Liver (tissue), 9 donors: ENCODE measurements around the gene PLB1. TPM values are rescaled to one million over a fixed set of nuclear protein-coding genes. Genes with fewer than 3 reads are reported as not detected.

Experiments used
- DNase-seq: peaks from one replicate; pipeline ENCODE4 v3.0.0-alpha.2; 2017; ENCODE audit warnings: low spot score
- H3K27ac ChIP-seq, 2 donors: one replicate each; pipeline ENCODE4 v1.7.0; 2013; ENCODE audit warnings: inconsistent platforms in 2 of 2, low read length in 2 of 2, control low read depth in 1 of 2, low read depth in 1 of 2, mild to moderate bottlenecking in 1 of 2
- H3K27me3 ChIP-seq, 4 donors: one replicate each; pipeline versions ENCODE4 v1.6.1 to v1.7.0; 2013; ENCODE audit warnings: low read length in 3 of 4, inconsistent platforms in 1 of 4, mild to moderate bottlenecking in 1 of 4, moderate library complexity in 1 of 4; ENCODE audit not compliant: control insufficient read depth in 4 of 4, insufficient read depth in 4 of 4
- H3K36me3 ChIP-seq, 4 donors: one replicate each; pipeline versions ENCODE4 v1.6.1 to v1.7.0; 2013; ENCODE audit warnings: low read length in 3 of 4, mild to moderate bottlenecking in 3 of 4, low read depth in 1 of 4, moderate library complexity in 1 of 4; ENCODE audit not compliant: control insufficient read depth in 4 of 4, insufficient read depth in 3 of 4
- H3K4me1 ChIP-seq, 4 donors: one replicate each; pipeline versions ENCODE4 v1.6.1 to v1.7.0; 2013; ENCODE audit warnings: low read length in 3 of 4, mild to moderate bottlenecking in 3 of 4, moderate library complexity in 1 of 4; ENCODE audit not compliant: control insufficient read depth in 4 of 4, insufficient read depth in 4 of 4
- H3K4me3 ChIP-seq, 3 donors: one replicate each; pipeline versions ENCODE4 v1.6.1 to v1.7.0; 2013; ENCODE audit warnings: low read length in 3 of 3, control low read depth in 1 of 3, low read depth in 1 of 3, mild to moderate bottlenecking in 1 of 3
- H3K9ac ChIP-seq, 2 donors: one replicate each; pipeline ENCODE4 v1.7.0; 2013; ENCODE audit warnings: low read length in 2 of 2, mild to moderate bottlenecking in 2 of 2, moderate library complexity in 2 of 2, control low read depth in 1 of 2, low read depth in 1 of 2
- H3K9me3 ChIP-seq, 4 donors: one replicate each; pipeline versions ENCODE4 v1.6.1 to v1.7.0; 2013; ENCODE audit warnings: low read length in 3 of 4; ENCODE audit not compliant: control insufficient read depth in 4 of 4
- EGR1 ChIP-seq, 2 donors: IDR thresholded peaks; 2 replicates each; pipeline ENCODE4 v1.6.1; 2016 to 2018; ENCODE audit warnings: antibody characterized with exemption in 2 of 2, low read depth in 2 of 2
- FOXA1 ChIP-seq: IDR thresholded peaks from 2 replicates; pipeline ENCODE4 v1.6.1; 2016; ENCODE audit warnings: antibody characterized with exemption
- GABPA ChIP-seq, 2 donors: IDR thresholded peaks in 1 of 2; conservative IDR thresholded peaks in 1 of 2; 2 replicates each; pipeline ENCODE4 v1.6.1; 2016; ENCODE audit warnings: antibody characterized with exemption in 2 of 2, mild to moderate bottlenecking in 1 of 2, moderate library complexity in 1 of 2
- HNF4A ChIP-seq, 2 donors: conservative IDR thresholded peaks; 2 replicates each; pipeline ENCODE4 v1.6.1; 2016; ENCODE audit warnings: antibody characterized with exemption in 2 of 2, mild to moderate bottlenecking in 2 of 2
- HNF4G ChIP-seq: IDR thresholded peaks from 2 replicates; pipeline ENCODE4 v1.6.1; 2016; ENCODE audit warnings: antibody characterized with exemption
- JUND ChIP-seq, 2 donors: IDR thresholded peaks; 2 replicates each; pipeline ENCODE4 v1.6.1; 2016; ENCODE audit warnings: antibody characterized with exemption in 2 of 2
- NR2F2 ChIP-seq: IDR thresholded peaks from 2 replicates; pipeline ENCODE4 v1.6.1; 2016; ENCODE audit warnings: antibody characterized with exemption
- RAD21 ChIP-seq, 2 donors: IDR thresholded peaks; 2 replicates each; pipeline ENCODE4 v1.6.1; 2016; ENCODE audit warnings: antibody characterized with exemption in 2 of 2, mild to moderate bottlenecking in 2 of 2
- RXRA ChIP-seq, 2 donors: IDR thresholded peaks; 2 replicates each; pipeline ENCODE4 v1.6.1; 2017 to 2018; ENCODE audit warnings: antibody characterized with exemption in 2 of 2, mild to moderate bottlenecking in 1 of 2
- TAF1 ChIP-seq: conservative IDR thresholded peaks from 2 replicates; pipeline ENCODE4 v1.6.1; 2016; ENCODE audit warnings: antibody characterized with exemption, mild to moderate bottlenecking
- WGBS: extraction: QIAGEN DNeasy Blood & Tissue Kit; methylation state at CpG from one replicate; pipeline ENCODE4 v1.1.7; 2013; 5-methylcytosine and 5-hydroxymethylcytosine counted together
- polyA plus RNA-seq, 2 donors: library from polyadenylated mRNA; stranded (reverse) in 1 of 2; unstranded in 1 of 2; fragments of 200-250 nt in 1 of 2; fragments of >200 nt in 1 of 2; fragmentation: Nextera tagmentation in 1 of 2; extraction: Ambion mirVana in 1 of 2; gene quantifications; one replicate each; pipeline versions ENCODE4 v1.2.1 to v1.2.3, GENCODE V29; 2013 to 2015
- total RNA-seq, 2 donors: library from RNA; depleted of rRNA; stranded (reverse); fragments of >200 nt; gene quantifications; one replicate each; pipeline ENCODE4 v1.2.3, GENCODE V29; 2014
- TF ChIP-seq, protein P1 (sequence below): fragments of 150-350 bp; IDR thresholded peaks from 2 replicates; pipeline ENCODE4 v1.5.1; 2017; ENCODE audit warnings: improper control_type of control experiment, low read depth, low read length; ENCODE audit not compliant: missing input control
- TF ChIP-seq, protein P2 (sequence below): IDR thresholded peaks from 2 replicates; pipeline ENCODE4 v1.6.1; 2016; ENCODE audit warnings: antibody characterized with exemption
- TF ChIP-seq, protein P3 (sequence below): IDR thresholded peaks from 2 replicates; pipeline ENCODE4 v1.6.1; 2016; ENCODE audit warnings: antibody characterized with exemption
- donor health status: healthy.
- donor health status: healthy.
- donor health status: healthy.
- donor health status: healthy.
- donor health status: healthy.

PLB1 gene
- total and polyA plus RNA-seq, 4 donors, result 0.58 to 4.5 (median 1.6) TPM

DNA sequence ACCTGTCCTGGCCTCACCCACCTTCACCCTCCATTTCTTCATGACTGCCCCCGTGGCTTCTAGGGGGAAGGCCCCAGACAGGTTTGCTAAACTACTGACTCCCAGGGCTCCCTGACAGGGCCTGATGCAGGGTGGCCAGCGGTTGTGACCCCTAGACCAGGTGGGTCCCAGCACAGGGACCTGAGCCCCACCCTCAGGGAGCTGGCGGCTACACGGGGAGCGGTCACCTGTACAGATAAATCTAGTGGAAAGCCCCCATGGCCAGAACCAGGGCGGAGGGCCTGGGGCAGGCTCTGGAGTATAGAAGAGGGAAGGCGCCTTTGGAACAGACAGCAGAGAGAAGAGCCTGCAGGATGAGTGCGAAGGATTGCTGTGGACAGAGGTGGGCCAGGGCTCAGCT lies 42.5 kb upstream of the PLB1 start (continued):
- TF ChIP-seq GABPA (IDR thresholded peaks at IDR 0.05 in 1 of 2, conservative IDR thresholded peaks at IDR 0.05 in 1 of 2), result no peak
- TF ChIP-seq HNF4G, result no peak
- no peak for TF ChIP-seq EGR1 (IDR thresholded peaks at IDR 0.05; ENCODE audit: low read depth in 2 of 2)
- TF ChIP-seq RAD21 (IDR thresholded peaks at IDR 0.05), result no peak
- TF ChIP-seq, protein P1, sequence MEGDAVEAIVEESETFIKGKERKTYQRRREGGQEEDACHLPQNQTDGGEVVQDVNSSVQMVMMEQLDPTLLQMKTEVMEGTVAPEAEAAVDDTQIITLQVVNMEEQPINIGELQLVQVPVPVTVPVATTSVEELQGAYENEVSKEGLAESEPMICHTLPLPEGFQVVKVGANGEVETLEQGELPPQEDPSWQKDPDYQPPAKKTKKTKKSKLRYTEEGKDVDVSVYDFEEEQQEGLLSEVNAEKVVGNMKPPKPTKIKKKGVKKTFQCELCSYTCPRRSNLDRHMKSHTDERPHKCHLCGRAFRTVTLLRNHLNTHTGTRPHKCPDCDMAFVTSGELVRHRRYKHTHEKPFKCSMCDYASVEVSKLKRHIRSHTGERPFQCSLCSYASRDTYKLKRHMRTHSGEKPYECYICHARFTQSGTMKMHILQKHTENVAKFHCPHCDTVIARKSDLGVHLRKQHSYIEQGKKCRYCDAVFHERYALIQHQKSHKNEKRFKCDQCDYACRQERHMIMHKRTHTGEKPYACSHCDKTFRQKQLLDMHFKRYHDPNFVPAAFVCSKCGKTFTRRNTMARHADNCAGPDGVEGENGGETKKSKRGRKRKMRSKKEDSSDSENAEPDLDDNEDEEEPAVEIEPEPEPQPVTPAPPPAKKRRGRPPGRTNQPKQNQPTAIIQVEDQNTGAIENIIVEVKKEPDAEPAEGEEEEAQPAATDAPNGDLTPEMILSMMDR, result no peak
- no peak for TF ChIP-seq HNF4A (conservative IDR thresholded peaks at IDR 0.05)
- no peak for TF ChIP-seq NR2F2
- no peak for TF ChIP-seq JUND (IDR thresholded peaks at IDR 0.05)
- TF ChIP-seq TAF1, result no peak

DNA sequence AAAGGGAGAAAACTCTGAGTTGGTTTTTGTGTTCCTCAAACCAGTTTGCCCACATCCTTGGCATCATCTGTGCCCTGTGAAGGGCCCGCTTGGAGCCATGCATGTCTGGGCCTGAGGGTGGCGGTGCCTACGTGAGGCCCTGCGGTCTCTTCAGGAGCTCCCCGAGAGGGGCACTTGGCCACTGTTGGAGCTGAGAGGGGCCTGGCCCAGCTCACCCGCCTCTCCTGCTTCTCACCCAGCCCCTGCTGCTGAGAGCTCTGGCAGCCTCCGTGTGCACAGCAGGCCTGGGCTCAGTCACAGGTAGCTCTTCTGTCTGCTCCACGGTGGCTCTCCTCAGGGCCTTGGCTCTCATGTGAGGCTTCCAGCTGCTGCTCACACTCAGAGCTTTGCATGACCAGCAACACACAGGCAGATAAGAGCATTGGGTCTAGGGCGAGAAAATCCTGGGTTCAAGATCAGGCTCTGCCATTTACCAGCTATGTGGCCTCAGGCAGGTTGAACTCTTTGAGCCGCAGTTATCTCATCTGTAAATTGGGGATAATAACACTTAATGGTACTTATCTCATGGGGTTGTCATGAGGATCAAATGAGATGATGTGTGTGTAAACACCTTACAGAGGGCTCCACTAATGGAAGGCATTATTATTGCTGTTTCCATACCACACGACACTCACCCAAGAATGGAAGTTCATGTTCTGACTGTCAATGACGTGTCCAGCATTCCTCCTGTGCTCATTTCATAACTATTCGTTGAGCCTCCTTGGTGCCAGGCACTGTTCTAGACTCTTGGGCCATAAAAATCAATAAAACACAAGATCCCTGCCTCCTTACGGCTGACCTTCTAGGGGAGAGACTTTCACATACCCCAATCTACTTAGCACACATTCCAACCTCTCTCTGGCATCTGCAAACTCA lies 41.6 kb upstream of the PLB1 start:
- Histone ChIP-seq H3K27ac (no peak overlapping the region), H3K36me3 (no peaks in the 10 kb centered on the region), H3K27me3 (no peaks in the 10 kb centered on the region), H3K9me3 (no peaks in the 10 kb centered on the region), H3K9ac (no peak overlapping the region), H3K4me1 (no peaks in the 10 kb centered on the region), H3K4me3 (no peak overlapping the region)
- DNase-seq, result no peak
- WGBS, result 92% methylated on average over 14 of the region's 14 CpGs
- TF ChIP-seq, protein P2, sequence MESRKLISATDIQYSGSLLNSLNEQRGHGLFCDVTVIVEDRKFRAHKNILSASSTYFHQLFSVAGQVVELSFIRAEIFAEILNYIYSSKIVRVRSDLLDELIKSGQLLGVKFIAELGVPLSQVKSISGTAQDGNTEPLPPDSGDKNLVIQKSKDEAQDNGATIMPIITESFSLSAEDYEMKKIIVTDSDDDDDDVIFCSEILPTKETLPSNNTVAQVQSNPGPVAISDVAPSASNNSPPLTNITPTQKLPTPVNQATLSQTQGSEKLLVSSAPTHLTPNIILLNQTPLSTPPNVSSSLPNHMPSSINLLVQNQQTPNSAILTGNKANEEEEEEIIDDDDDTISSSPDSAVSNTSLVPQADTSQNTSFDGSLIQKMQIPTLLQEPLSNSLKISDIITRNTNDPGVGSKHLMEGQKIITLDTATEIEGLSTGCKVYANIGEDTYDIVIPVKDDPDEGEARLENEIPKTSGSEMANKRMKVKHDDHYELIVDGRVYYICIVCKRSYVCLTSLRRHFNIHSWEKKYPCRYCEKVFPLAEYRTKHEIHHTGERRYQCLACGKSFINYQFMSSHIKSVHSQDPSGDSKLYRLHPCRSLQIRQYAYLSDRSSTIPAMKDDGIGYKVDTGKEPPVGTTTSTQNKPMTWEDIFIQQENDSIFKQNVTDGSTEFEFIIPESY, result no peak
- TF ChIP-seq, protein P1, result no peak
- TF ChIP-seq NR2F2, result no peak
- TF ChIP-seq RXRA (IDR thresholded peaks at IDR 0.05), result no peak
- TF ChIP-seq FOXA1, result no peak
- TF ChIP-seq, protein P3, sequence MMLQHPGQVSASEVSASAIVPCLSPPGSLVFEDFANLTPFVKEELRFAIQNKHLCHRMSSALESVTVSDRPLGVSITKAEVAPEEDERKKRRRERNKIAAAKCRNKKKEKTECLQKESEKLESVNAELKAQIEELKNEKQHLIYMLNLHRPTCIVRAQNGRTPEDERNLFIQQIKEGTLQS, result no peak
- TF ChIP-seq HNF4G, result no peak
- no peak for TF ChIP-seq GABPA (IDR thresholded peaks at IDR 0.05 in 1 of 2, conservative IDR thresholded peaks at IDR 0.05 in 1 of 2)
- TF ChIP-seq RAD21 (IDR thresholded peaks at IDR 0.05), result no peak
- no peak for TF ChIP-seq TAF1
